Esophagus squamous epithelium (tissue), 5 donors: Measurements from ENCODE around the gene PCYT1A. TPM values are rescaled to one million over a fixed set of nuclear protein-coding genes. Genes with fewer than 3 reads are reported as not detected.
"Not testable (repeated sequence)": the region's sequence is repeated elsewhere in the genome, so short reads cannot be mapped to it uniquely, and the experiment has no call there.

Source experiments
- DNase-seq: peaks from one replicate; lab custom pipeline; 2025; lab: John Stamatoyannopoulos, UW
- H3K27ac ChIP-seq, 4 donors: fragments of 200-600 bp; sonication (generic); one replicate each; pipeline ENCODE4 v1.5.1; 2016 to 2019; ENCODE audit warnings: mild to moderate bottlenecking in 1 of 4
- H3K27me3 ChIP-seq, 4 donors: fragments of 200-600 bp; sonication (generic); 1 replicate in 3 of 4; 2 replicates in 1 of 4; pipeline versions ENCODE4 v1.5.1 to v1.6.0; 2017 to 2021; ENCODE audit warnings: antibody characterized with exemption in 1 of 4
- H3K36me3 ChIP-seq, 3 donors: fragments of 200-600 bp; sonication (generic); one replicate each; pipeline ENCODE4 v1.5.1; 2016 to 2019
- H3K4me1 ChIP-seq, 3 donors: fragments of 200-600 bp; sonication (generic); one replicate each; pipeline ENCODE4 v1.5.1; 2017 to 2019
- H3K4me3 ChIP-seq, 4 donors: fragments of 200-600 bp; sonication (generic); 1 replicate in 3 of 4; 2 replicates in 1 of 4; pipeline ENCODE4 v1.5.1; 2016 to 2019; ENCODE audit warnings: mild to moderate bottlenecking in 2 of 4, moderate library complexity in 1 of 4
- H3K9me3 ChIP-seq, 3 donors: fragments of 200-600 bp; sonication (generic); one replicate each; pipeline ENCODE4 v1.5.1; 2016 to 2019
- POLR2A ChIP-seq, 4 donors: fragments of 450-650 bp; IDR thresholded peaks; one replicate each; pipeline ENCODE4 v1.6.1; 2017; ENCODE audit warnings: antibody characterized with exemption in 4 of 4, mild to moderate bottlenecking in 4 of 4, moderate library complexity in 3 of 4
- WGBS, 2 donors: methylation state at CpG; one replicate each; pipeline ENCODE4 v1.1.5; 2018; 5-methylcytosine and 5-hydroxymethylcytosine counted together
- intact Hi-C: fragments of 100-400 bp; cut with DNase I; formaldehyde crosslinking; loops from one replicate; pipeline ENCODE4 v1.15.0; 2022
- small RNA-seq, 4 donors: library from RNA; depleted of rRNA; stranded (forward); fragments of <200 nt; gene quantifications; one replicate each; pipeline ENCODE3, GENCODE V24; 2016
- total RNA-seq, 4 donors: library from RNA; depleted of rRNA; stranded (reverse); fragments of >200 nt; gene quantifications; one replicate each; pipeline ENCODE4 v1.1.0, GENCODE V29; 2016
- TF ChIP-seq, protein P1 (sequence below), 6 experiments: fragments of 450-650 bp in 4 of 6; fragments of 200-600 bp in 2 of 6; sonication (generic) in 2 of 6; IDR thresholded peaks; one replicate each; pipeline ENCODE4 v1.5.1; 2016 to 2019; ENCODE audit warnings: antibody characterized with exemption in 6 of 6, mild to moderate bottlenecking in 4 of 6, moderate library complexity in 4 of 6
- donor health status: DM: yes; HTN: yes; CAD: no.

Gene PCYT1A
- total RNA-seq, 4 donors from 2014 or later = 62.9 to 104 (median 91.7) TPM

DNA sequence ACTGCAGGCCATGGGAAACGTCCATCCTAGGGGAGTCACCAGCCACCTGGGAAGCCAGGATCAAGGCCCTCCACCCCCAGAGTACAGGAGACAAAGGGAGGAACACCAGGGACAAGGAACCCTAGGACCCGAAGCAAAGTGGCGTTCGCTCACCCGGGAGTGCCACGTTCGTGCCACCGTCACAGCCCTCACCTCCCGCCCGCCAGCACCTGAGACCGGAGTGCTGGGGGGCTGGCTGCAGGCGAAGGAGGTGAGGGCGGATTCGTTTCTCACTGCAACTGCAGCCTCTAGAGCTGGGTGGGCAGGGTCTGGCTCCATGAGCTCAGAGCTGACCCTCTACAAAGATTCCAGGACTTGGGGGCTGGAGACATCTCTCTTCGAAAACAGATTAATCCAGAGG is 102.6 kb downstream of the PCYT1A start:
- no peak for TF ChIP-seq POLR2A (IDR thresholded peaks at IDR 0.05)
- TF ChIP-seq, protein P1, sequence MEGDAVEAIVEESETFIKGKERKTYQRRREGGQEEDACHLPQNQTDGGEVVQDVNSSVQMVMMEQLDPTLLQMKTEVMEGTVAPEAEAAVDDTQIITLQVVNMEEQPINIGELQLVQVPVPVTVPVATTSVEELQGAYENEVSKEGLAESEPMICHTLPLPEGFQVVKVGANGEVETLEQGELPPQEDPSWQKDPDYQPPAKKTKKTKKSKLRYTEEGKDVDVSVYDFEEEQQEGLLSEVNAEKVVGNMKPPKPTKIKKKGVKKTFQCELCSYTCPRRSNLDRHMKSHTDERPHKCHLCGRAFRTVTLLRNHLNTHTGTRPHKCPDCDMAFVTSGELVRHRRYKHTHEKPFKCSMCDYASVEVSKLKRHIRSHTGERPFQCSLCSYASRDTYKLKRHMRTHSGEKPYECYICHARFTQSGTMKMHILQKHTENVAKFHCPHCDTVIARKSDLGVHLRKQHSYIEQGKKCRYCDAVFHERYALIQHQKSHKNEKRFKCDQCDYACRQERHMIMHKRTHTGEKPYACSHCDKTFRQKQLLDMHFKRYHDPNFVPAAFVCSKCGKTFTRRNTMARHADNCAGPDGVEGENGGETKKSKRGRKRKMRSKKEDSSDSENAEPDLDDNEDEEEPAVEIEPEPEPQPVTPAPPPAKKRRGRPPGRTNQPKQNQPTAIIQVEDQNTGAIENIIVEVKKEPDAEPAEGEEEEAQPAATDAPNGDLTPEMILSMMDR (IDR thresholded peaks at IDR 0.05) = no peak

DNA sequence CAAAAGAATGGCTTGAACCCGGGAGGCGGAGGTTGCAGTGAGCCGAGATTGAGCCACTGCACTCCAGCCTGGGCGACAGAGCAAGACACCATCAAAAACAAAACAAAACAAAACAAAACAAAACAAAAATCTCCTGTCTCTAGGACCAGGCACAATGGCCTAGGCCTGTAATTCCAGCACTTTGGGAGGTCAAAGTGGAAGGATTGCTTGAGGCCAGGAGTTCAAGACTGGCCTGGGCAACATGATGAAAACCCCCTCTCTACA is 103.4 kb downstream of the PCYT1A start:
- DNase-seq, H3K36me3 ChIP-seq, H3K27me3 ChIP-seq, H3K4me3 ChIP-seq, intact Hi-C loops, H3K9me3 ChIP-seq: not testable (repeated sequence)
- 83 to 92% methylated on average over 2 to 3 of the region's 4 CpGs for WGBS, 2 donors
- Histone ChIP-seq H3K27ac (peak overlapping the region in 2 of 4 donors; percentile 53 to 56), H3K4me1 (peaks cover 3 to 60% (median 23%) of the 10 kb centered on the region in 3 donors)

More for the DNA sequence above, 102.6 kb downstream of the PCYT1A start:
- H3K4me1 ChIP-seq = peaks cover 0 to 59% (median 15%) of the 10 kb centered on the region in 3 donors
- H3K9me3 ChIP-seq = no peaks in the 10 kb centered on the region
- DNase-seq = no peak
- WGBS, 2 donors = 83 to 86% methylated on average over 6 to 7 of the region's 15 CpGs
- intact Hi-C loops = no loop called here
- no peaks in the 10 kb centered on the region for H3K36me3 ChIP-seq
- H3K27me3 ChIP-seq = no peaks in the 10 kb centered on the region
- H3K27ac ChIP-seq = no peak overlapping the region
- no peak overlapping the region for H3K4me3 ChIP-seq

GRCh38 chr3:196181127-196181546 is 106.4 kb downstream of the PCYT1A start:
- H3K27me3 ChIP-seq = no peaks in the 10 kb centered on the region
- intact Hi-C loops = no loop called here
- no peaks in the 10 kb centered on the region for H3K9me3 ChIP-seq
- H3K4me3 ChIP-seq = no peak overlapping the region
- DNase-seq = no peak
- no peaks in the 10 kb centered on the region for H3K36me3 ChIP-seq
- H3K27ac ChIP-seq = peak overlapping the region in 1 of 4 donors; percentile 38
- H3K4me1 ChIP-seq = peaks cover 3 to 37% (median 13%) of the 10 kb centered on the region in 3 donors
- TF ChIP-seq, protein P1 (IDR thresholded peaks at IDR 0.05) = no peak
- no peak for TF ChIP-seq POLR2A (IDR thresholded peaks at IDR 0.05)
- 73 to 78% methylated on average over 10 of the region's 10 CpGs for WGBS, 2 donors

GRCh38 chr3:196180346-196180745 is 107.2 kb downstream of the PCYT1A start:
- no peaks in the 10 kb centered on the region for H3K9me3 ChIP-seq
- TF ChIP-seq, protein P1 (IDR thresholded peaks at IDR 0.05) = no peak
- no peak for TF ChIP-seq POLR2A (IDR thresholded peaks at IDR 0.05)
- DNase-seq = no peak
- intact Hi-C loops = no loop called here
- H3K4me3 ChIP-seq = no peak overlapping the region
- no peaks in the 10 kb centered on the region for H3K36me3 ChIP-seq
- H3K27ac ChIP-seq = peak overlapping the region in 3 of 4 donors; percentile 36 to 77 (median 70)
- H3K27me3 ChIP-seq = no peaks in the 10 kb centered on the region
- peaks cover 3 to 37% (median 13%) of the 10 kb centered on the region in 3 donors for H3K4me1 ChIP-seq
- 60 to 78% methylated on average over 3 to 6 of the region's 9 CpGs for WGBS, 2 donors

Small RNAs within 50 kb of the gene (small RNA-seq; reads per million reads assigned to genes)
- gene AC069257.2 = 0 reads per million in 4 donors
- gene RF00019 = 0 reads per million in 4 donors

Other genes with a start within 250 kb of the PCYT1A start
- 100 to 1,000 TPM in 3 of 4 donors, 10 to 100 TPM in 1; 71.0 to 202 (median 151) TPM for gene TFRC, start 205.6 kb downstream of the PCYT1A start, total RNA-seq
- gene ZDHHC19, start 76.3 kb downstream of the PCYT1A start, total RNA-seq = not detected
- gene SLC51A, start 71.2 kb downstream of the PCYT1A start, total RNA-seq = 1 to 10 TPM in 1 of 4 donors, not detected in 3; 1.1 TPM
- gene DYNLT2B, start 30.5 kb upstream of the PCYT1A start, total RNA-seq = 10 to 100 TPM in 1 of 4 donors, 1 to 10 TPM in 3; 6.6 to 16.6 (median 8.4) TPM
- 1 to 10 TPM in 3 of 4 donors, under 1 TPM in 1; 0.76 to 8.3 (median 2.6) TPM for gene TM4SF19, start 50.7 kb upstream of the PCYT1A start, total RNA-seq
- gene UBXN7, start 144.7 kb upstream of the PCYT1A start, total RNA-seq = 10 to 100 TPM; 10.7 to 18.7 (median 14.1) TPM
- 10 to 100 TPM; 13.0 to 23.8 (median 19.6) TPM for gene RNF168, start 216.0 kb upstream of the PCYT1A start, total RNA-seq
- not detected for gene SMCO1, start 227.6 kb upstream of the PCYT1A start, total RNA-seq